ENCODE measurements around the gene CACYBP. TPM values are rescaled to one million over a fixed set of nuclear protein-coding genes. Genes with fewer than 3 reads are reported as not detected.

The CACYBP gene
- 100 to 1,000 TPM; 394 to 452 TPM for total RNA-seq

GRCh38 chr1:174999936-175000696, at the start of gene CACYBP:
CACYBP (plus strand) TSS chr1:174999947; CDS start chr1:175000181, 234 bp downstream.
- CTCF ChIA-PET, result interaction anchor here (0.6 to 2.8 kb wide), 9 partner anchors 15 to 200 kb away, joined by 3 to 24 read pairs (median 4); partner anchors contain the start of gene MRPS14
- no peaks in the 10 kb centered on the region for H3K27me3 Mint-ChIP-seq
- H3K4me1 Mint-ChIP-seq, result peaks cover 46% of the 10 kb centered on the region
- H3K27ac Mint-ChIP-seq, result peak within 1 kb of the TSS; percentile 94
- intact Hi-C loops (cut with DNase I, micrococcal nuclease), result loop anchor here (1.0 to 5.0 kb wide), 13 partner anchors 10 to 1523 kb away; partner anchors contain the start of genes MRPS14 (in 2 of the 2), CENPL (in 1 of the 2), DARS2 (in 1 of the 2) and KIAA0040 (in 1 of the 2)
- POLR2A ChIA-PET, result interaction anchor here (1.0 to 3.6 kb wide), 10 partner anchors 17 to 1132 kb away, joined by 3 to 65 read pairs (median 4); partner anchors contain the start of genes MRPS14 and ZBTB37
- DNase-seq, result peak; percentile 55
- H3K4me3 Mint-ChIP-seq, result no peak within 1 kb of the TSS
- peaks cover 54% of the 10 kb centered on the region for H3K36me3 Mint-ChIP-seq (ENCODE audit: low read depth)
- peak; percentile 2 for ATAC-seq
- H3K9me3 Mint-ChIP-seq (ENCODE audit: low read depth), result no peaks in the 10 kb centered on the region

- no peaks in the 10 kb centered on the region for H3K27me3 Mint-ChIP-seq
Measured at GRCh38 chr1:174953285-174954072, 46.3 kb upstream of the CACYBP start.

GRCh38 chr1:174954073-174954460, 45.7 kb upstream of the CACYBP start:
- Mint-ChIP-seq H3K9me3 (ENCODE audit: low read depth) (no peaks in the 10 kb centered on the region), H3K27me3 (no peaks in the 10 kb centered on the region), H3K4me1 (peaks cover 35% of the 10 kb centered on the region), H3K27ac (no peak overlapping the region), H3K4me3 (no peak overlapping the region), H3K36me3 (ENCODE audit: low read depth) (peaks cover 2% of the 10 kb centered on the region)
- no peak for ATAC-seq
- no peak for DNase-seq
- CTCF ChIA-PET, result interaction anchor here (0.6 to 0.9 kb wide), 2 partner anchors 38 to 154 kb away, joined by 4 read pairs; no protein-coding TSS in a partner anchor
- POLR2A ChIA-PET, result no interaction called here
- intact Hi-C loops (cut with DNase I, micrococcal nuclease), result no loop called here

More at GRCh38 chr1:174953285-174954072, 46.3 kb upstream of the CACYBP start:
- DNase-seq, result no peak
- POLR2A ChIA-PET, result no interaction called here
- H3K4me1 Mint-ChIP-seq, result peaks cover 34% of the 10 kb centered on the region
- intact Hi-C loops (cut with DNase I, micrococcal nuclease), result no loop called here
- H3K36me3 Mint-ChIP-seq (ENCODE audit: low read depth), result peaks cover 2% of the 10 kb centered on the region
- H3K27ac Mint-ChIP-seq, result no peak overlapping the region
- CTCF ChIA-PET, result interaction anchor here (1.1 kb wide), 1 partner anchor 10 kb away, joined by 3 read pairs; no protein-coding TSS in a partner anchor
- H3K4me3 Mint-ChIP-seq, result no peak overlapping the region
- no peak for ATAC-seq
- no peaks in the 10 kb centered on the region for H3K9me3 Mint-ChIP-seq (ENCODE audit: low read depth)

- H3K27ac Mint-ChIP-seq, result peak overlapping the region; percentile 2
- DNase-seq (no peak), ATAC-seq (no peak)
- no peaks in the 10 kb centered on the region for H3K9me3 Mint-ChIP-seq (ENCODE audit: low read depth)
- intact Hi-C loops (cut with DNase I, micrococcal nuclease), result no loop called here
- POLR2A ChIA-PET, result no interaction called here
- CTCF ChIA-PET, result interaction anchor here (0.6 to 0.9 kb wide), 2 partner anchors 37 to 155 kb away, joined by 4 read pairs; no protein-coding TSS in a partner anchor
- H3K4me1 Mint-ChIP-seq, result peaks cover 35% of the 10 kb centered on the region
- no peak overlapping the region for H3K4me3 Mint-ChIP-seq
- peaks cover 2% of the 10 kb centered on the region for H3K36me3 Mint-ChIP-seq (ENCODE audit: low read depth)
- H3K27me3 Mint-ChIP-seq, result no peaks in the 10 kb centered on the region
Measured at GRCh38 chr1:174954671-174955669, 44.8 kb upstream of the CACYBP start.

GRCh38 chr1:174956086-174956485, 43.7 kb upstream of the CACYBP start:
- intact Hi-C loops (cut with DNase I, micrococcal nuclease), result no loop called here
- ATAC-seq (no peak), DNase-seq (no peak)
- H3K4me1 Mint-ChIP-seq, result peaks cover 35% of the 10 kb centered on the region
- H3K27ac Mint-ChIP-seq, result no peak overlapping the region
- H3K4me3 Mint-ChIP-seq, result no peak overlapping the region
- CTCF ChIA-PET, result no interaction called here
- H3K27me3 Mint-ChIP-seq, result no peaks in the 10 kb centered on the region
- POLR2A ChIA-PET, result no interaction called here
- no peaks in the 10 kb centered on the region for H3K9me3 Mint-ChIP-seq (ENCODE audit: low read depth)
- peaks cover 2% of the 10 kb centered on the region for H3K36me3 Mint-ChIP-seq (ENCODE audit: low read depth)

- no peak for ATAC-seq
- Mint-ChIP-seq H3K27me3 (no peaks in the 10 kb centered on the region), H3K27ac (no peak overlapping the region), H3K36me3 (ENCODE audit: low read depth) (peaks cover 2% of the 10 kb centered on the region), H3K4me3 (no peak overlapping the region), H3K4me1 (peaks cover 35% of the 10 kb centered on the region), H3K9me3 (ENCODE audit: low read depth) (no peaks in the 10 kb centered on the region)
- ChIA-PET CTCF (no interaction called here), POLR2A (no interaction called here)
- DNase-seq, result no peak
- intact Hi-C loops (cut with DNase I, micrococcal nuclease), result no loop called here
Measured at GRCh38 chr1:174956976-174957375, 42.8 kb upstream of the CACYBP start.

GRCh38 chr1:174957829-174958228, 41.9 kb upstream of the CACYBP start:
- no peak overlapping the region for H3K4me3 Mint-ChIP-seq
- H3K27ac Mint-ChIP-seq, result peak overlapping the region; percentile 55
- no peaks in the 10 kb centered on the region for H3K9me3 Mint-ChIP-seq (ENCODE audit: low read depth)
- intact Hi-C loops (cut with DNase I, micrococcal nuclease), result no loop called here
- no peaks in the 10 kb centered on the region for H3K27me3 Mint-ChIP-seq
- ATAC-seq (peak; percentile 51), DNase-seq (no peak)
- peaks cover 2% of the 10 kb centered on the region for H3K36me3 Mint-ChIP-seq (ENCODE audit: low read depth)
- H3K4me1 Mint-ChIP-seq, result peaks cover 35% of the 10 kb centered on the region
- POLR2A ChIA-PET, result no interaction called here
- CTCF ChIA-PET, result interaction anchor here (0.7 kb wide), 1 partner anchor 10 kb away, joined by 3 read pairs; no protein-coding TSS in a partner anchor

- H3K27ac Mint-ChIP-seq, result peak overlapping the region; percentile 17
- no peaks in the 10 kb centered on the region for H3K27me3 Mint-ChIP-seq
- ChIA-PET CTCF (no interaction called here), POLR2A (no interaction called here)
- H3K9me3 Mint-ChIP-seq (ENCODE audit: low read depth), result no peaks in the 10 kb centered on the region
- no peak overlapping the region for H3K4me3 Mint-ChIP-seq
- intact Hi-C loops (cut with DNase I, micrococcal nuclease), result no loop called here
- DNase-seq (no peak), ATAC-seq (no peak)
- peaks cover 2% of the 10 kb centered on the region for H3K36me3 Mint-ChIP-seq (ENCODE audit: low read depth)
- H3K4me1 Mint-ChIP-seq, result peaks cover 36% of the 10 kb centered on the region
Measured at GRCh38 chr1:174958396-174958795, 41.4 kb upstream of the CACYBP start.

- intact Hi-C loops (cut with DNase I, micrococcal nuclease), result loop anchor here in 1 of 2 experiments (10.0 kb wide), 1 partner anchor 806 kb away; the partner anchor contains the start of gene RABGAP1L
- Mint-ChIP-seq H3K9me3 (ENCODE audit: low read depth) (no peaks in the 10 kb centered on the region), H3K4me1 (peaks cover 38% of the 10 kb centered on the region), H3K27ac (no peak overlapping the region), H3K4me3 (no peak overlapping the region), H3K27me3 (no peaks in the 10 kb centered on the region), H3K36me3 (ENCODE audit: low read depth) (peaks cover 2% of the 10 kb centered on the region)
- CTCF ChIA-PET, result no interaction called here
- no peak for DNase-seq
- POLR2A ChIA-PET, result no interaction called here
- ATAC-seq, result no peak
Measured at GRCh38 chr1:174960362-174960761, 39.4 kb upstream of the CACYBP start.

- H3K4me3 Mint-ChIP-seq, result no peak overlapping the region
Measured at GRCh38 chr1:174963529-174964125, 36.1 kb upstream of the CACYBP start.

More at GRCh38 chr1:174963529-174964125, 36.1 kb upstream of the CACYBP start:
- Mint-ChIP-seq H3K4me1 (peaks cover 47% of the 10 kb centered on the region), H3K36me3 (ENCODE audit: low read depth) (no peaks in the 10 kb centered on the region), H3K27ac (peak overlapping the region; percentile 92), H3K27me3 (no peaks in the 10 kb centered on the region), H3K9me3 (ENCODE audit: low read depth) (no peaks in the 10 kb centered on the region)
- ChIA-PET POLR2A (interaction anchor here (0.7 to 0.9 kb wide), 2 partner anchors 34 to 35 kb away, joined by 3 to 5 read pairs; no protein-coding TSS in a partner anchor), CTCF (interaction anchor here (0.5 to 3.3 kb wide), 8 partner anchors 8 to 155 kb away, joined by 3 to 17 read pairs (median 4); partner anchors contain the start of gene CACYBP)
- intact Hi-C loops (cut with DNase I, micrococcal nuclease), result loop anchor here (1.0 to 10.0 kb wide), 5 partner anchors 15 to 809 kb away; partner anchors contain the start of genes CACYBP (in 2 of the 2) and RABGAP1L (in 1 of the 2)
- no peak for ATAC-seq
- DNase-seq, result no peak

All from activated CD4-positive, alpha-beta T cell treated with anti-CD3 and anti-CD28 coated beads for 36 hours (primary cell).